ENCODE results near the gene NLRP3.
"Not testable (repeated sequence)": the region's sequence is repeated elsewhere in the genome, so short reads cannot be mapped to it uniquely, and the experiment has no call there.

NLRP3 gene

GRCh38 chr1:247471445-247472016, 55.6 kb downstream of the NLRP3 start:
- no peak for DNase-seq

- no peak for DNase-seq
Measured at GRCh38 chr1:247472035-247472434, 56.1 kb downstream of the NLRP3 start.

GRCh38 chr1:247474367-247474766, 58.4 kb downstream of the NLRP3 start:
- DNase-seq, result no peak

- DNase-seq, result no peak
Measured at GRCh38 chr1:247475793-247476192, 59.8 kb downstream of the NLRP3 start.

GRCh38 chr1:247476328-247477058, 60.5 kb downstream of the NLRP3 start:
- not testable (repeated sequence) for DNase-seq

- no peak for DNase-seq
Measured at GRCh38 chr1:247482747-247483146, 66.8 kb downstream of the NLRP3 start.

GRCh38 chr1:247487057-247487456, 71.1 kb downstream of the NLRP3 start:
- DNase-seq, result peak; percentile 9 to 44

GRCh38 chr1:247491328-247491727, 75.4 kb downstream of the NLRP3 start:
- DNase-seq, result no peak

GRCh38 chr1:247493106-247493505, 77.1 kb downstream of the NLRP3 start:
- DNase-seq, result no peak

- no peak for DNase-seq
Measured at GRCh38 chr1:247494767-247495166, 78.8 kb downstream of the NLRP3 start.

GRCh38 chr1:247496581-247497285, 80.8 kb downstream of the NLRP3 start:
- DNase-seq, result no peak
